ENCODE results near the gene ABCC5.
A peak's percentile ranks its signal among the peaks of the same experiment; 100 is the strongest.
"Not testable (repeated sequence)": the region's sequence is repeated elsewhere in the genome, so short reads cannot be mapped to it uniquely, and the experiment has no call there.

ABCC5 gene

GRCh38 chr3:184017672-184018423 lies at the start of gene ABCC5:
Gene ABCC5 (minus strand): TSS chr3:184017884. CDS start chr3:184014392, 3,492 bp downstream.
- peak; percentile 88 for DNase-seq (ENCODE audit: low spot score)

DNA sequence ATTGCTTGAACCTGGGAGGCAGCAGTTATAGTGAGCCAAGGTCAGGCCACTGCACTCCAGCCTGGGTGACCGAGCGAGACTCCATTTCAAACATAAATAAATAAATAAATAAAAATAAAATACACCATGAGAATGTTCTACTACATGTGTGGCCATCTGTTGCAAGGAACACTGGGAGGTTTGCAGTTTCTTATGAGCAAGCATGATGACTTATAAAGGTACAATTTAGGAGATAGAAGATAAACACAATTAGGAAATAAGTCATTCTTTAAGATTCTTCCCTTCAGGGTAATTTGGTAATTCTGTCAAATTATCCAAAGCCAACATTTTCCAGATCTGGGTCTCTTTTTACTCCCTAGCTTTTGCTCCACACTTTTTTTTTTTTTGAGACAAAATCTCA lies 48.5 kb upstream of the ABCC5 start:
- no peak for DNase-seq (ENCODE audit: low spot score)

- DNase-seq (ENCODE audit: low spot score) = no peak
These were observed 45.0 kb upstream of the ABCC5 start for GRCh38 chr3:184062637-184063036.

DNA sequence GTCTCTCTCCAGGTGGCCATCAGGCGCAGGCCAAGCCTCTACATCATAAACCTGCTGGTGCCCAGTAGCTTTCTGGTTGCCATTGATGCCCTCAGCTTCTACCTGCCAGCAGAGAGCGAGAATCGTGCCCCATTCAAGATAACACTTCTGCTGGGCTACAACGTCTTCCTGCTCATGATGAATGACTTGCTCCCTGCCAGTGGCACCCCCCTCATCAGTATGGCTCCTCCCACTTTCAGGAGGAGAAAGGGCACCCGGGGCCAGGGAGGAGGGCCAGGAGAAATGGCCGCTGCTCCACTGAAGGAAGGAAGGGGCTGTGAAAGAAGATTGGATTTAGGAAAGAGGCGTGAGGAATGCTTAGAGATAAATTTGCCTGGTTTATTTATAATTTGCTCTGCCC lies 41.7 kb upstream of the ABCC5 start:
- DNase-seq (ENCODE audit: low spot score) = no peak

DNA sequence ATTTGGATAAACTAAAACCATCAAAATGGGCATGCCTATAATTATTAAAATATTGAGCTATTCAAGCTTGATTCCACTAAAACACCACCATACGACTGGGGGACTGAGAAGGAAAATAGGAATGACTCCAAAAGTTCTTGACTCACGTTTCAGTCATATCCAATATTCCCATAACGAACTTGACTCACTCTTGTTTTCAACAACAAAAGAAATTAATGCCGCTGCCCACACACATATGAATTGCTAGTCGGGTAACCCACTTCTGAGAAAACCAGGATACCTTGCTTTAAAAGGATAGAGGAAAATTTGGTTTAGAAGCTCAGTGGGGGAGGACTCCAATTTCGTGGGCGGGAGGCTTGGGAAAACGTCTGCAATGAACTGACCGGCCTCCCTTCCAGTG lies 40.3 kb upstream of the ABCC5 start:
- no peak for DNase-seq (ENCODE audit: low spot score)

GRCh38 chr3:184052767-184053166 lies 35.1 kb upstream of the ABCC5 start, which contains the start of gene HTR3C:
Gene HTR3C (plus strand): TSS chr3:184053047. CDS start chr3:184053081, 34 bp downstream.
- no peak for DNase-seq (ENCODE audit: low spot score)

- no peak for DNase-seq (ENCODE audit: low spot score)
These were observed 32.6 kb upstream of the ABCC5 start for GRCh38 chr3:184050217-184050847.

DNA sequence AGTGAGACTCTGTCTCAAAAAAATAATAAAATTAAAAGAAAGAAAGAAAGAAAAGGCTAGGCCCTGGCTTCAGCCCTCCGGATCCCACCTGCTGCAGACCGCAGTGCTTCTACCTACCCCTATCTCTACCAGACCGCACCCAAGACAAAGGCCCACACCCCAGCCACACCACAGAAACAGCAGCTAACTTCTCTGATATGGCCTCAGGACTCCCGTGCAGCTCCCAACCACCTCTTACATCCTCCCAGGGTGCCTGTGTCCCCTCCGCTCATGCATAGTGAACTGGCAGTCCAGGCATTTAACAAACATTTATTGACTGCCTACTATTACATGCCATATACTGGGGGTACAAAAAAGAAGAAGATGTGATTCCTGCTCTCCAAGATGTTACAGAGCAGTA lies 28.3 kb upstream of the ABCC5 start:
- DNase-seq (ENCODE audit: low spot score) = no peak

DNA sequence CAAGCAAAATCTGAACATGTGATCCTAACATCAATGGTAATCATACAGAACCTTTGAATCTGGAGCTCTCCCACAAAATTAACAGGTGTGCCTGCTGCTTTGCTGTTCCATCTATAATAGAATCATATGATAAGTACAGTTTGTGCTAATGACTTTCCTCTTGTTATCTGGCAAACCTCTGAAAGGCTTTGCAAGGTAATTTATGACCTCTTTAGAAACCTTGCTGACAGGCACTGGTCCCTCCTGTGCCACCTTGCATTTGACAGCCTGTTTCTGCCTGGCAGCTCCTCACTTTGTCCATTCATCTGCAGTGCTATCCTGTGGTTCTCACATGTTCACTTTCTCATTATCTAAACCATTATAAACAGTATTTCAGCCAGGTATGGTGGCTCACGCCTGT lies 24.9 kb upstream of the ABCC5 start:
- DNase-seq (ENCODE audit: low spot score) = no peak

DNA sequence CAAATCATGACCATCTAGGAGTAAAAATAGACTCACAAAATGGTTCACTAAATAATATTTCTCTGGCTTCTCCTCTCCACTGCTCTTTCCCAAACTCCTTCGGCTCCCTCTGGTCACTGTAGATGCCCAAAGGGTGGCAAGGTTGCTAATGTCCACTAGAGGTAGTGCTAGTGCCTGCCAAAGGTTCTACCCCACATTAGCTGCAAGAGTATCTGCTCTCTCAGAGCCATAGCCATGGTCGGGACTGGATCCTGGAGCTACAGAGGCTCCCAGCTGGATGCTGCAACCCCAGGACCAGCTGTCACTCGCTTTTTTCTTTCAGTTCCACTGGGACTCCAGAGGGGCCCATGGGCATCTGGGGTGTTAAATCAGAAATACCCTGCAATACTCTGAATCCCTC lies 22.3 kb upstream of the ABCC5 start:
- no peak for DNase-seq (ENCODE audit: low spot score)

- no peak for DNase-seq (ENCODE audit: low spot score)
These were observed 21.7 kb upstream of the ABCC5 start for GRCh38 chr3:184039414-184039813.

DNA sequence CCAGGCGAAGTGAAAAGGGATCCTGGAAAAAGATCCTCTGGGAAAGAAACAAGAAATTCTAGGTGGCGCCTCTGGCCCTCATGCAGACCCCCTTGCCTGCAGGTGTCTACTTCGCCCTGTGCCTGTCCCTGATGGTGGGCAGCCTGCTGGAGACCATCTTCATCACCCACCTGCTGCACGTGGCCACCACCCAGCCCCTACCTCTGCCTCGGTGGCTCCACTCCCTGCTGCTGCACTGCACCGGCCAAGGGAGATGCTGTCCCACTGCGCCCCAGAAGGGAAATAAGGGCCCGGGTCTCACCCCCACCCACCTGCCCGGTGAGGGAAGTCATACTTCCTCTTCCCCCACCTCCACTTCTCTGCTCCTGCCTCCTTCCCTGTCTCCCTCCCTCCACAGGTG lies 20.6 kb upstream of the ABCC5 start:
- not testable (repeated sequence) for DNase-seq (ENCODE audit: low spot score)

- DNase-seq (ENCODE audit: low spot score) = no peak
These were observed 20.1 kb upstream of the ABCC5 start for GRCh38 chr3:184037816-184038215.

DNA sequence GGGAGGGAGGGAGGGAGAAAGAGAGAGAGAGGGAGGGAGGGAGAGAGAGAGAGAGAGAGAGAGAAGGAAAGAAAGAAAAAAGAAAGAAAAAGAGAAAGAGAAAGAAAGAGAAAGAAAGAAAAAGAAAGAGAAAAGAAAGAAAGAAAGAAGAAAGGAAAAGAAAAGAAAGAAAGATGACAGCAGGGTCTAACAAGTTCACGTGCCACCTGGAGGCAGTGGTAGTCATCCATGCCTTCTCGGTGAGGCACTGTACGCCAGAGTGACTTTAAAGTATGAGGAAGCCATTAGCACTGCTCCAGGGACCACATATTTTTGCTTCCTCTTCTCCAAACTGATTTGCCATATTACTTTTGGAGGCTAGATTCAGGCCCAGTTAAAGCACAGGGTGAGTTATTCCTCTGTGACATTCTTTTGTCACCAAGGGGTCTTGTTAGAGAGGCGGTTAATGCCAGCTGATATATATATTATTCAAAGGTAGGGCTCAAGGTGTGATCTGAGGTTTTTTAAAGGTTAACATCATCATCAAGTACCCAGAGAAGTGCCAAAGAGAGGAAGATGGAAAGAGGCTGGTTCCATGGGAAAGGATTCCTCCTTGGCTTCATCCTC lies 13.6 kb upstream of the ABCC5 start, which contains the start of gene HTR3D:
TSS of gene HTR3D (plus strand) at position 556 of the 606 bp plus-strand sequence. CDS start at position 556, 0 bp downstream.
- DNase-seq (ENCODE audit: low spot score) = no peak

GRCh38 chr3:184030536-184030935 lies 12.9 kb upstream of the ABCC5 start:
- DNase-seq (ENCODE audit: low spot score) = no peak

DNA sequence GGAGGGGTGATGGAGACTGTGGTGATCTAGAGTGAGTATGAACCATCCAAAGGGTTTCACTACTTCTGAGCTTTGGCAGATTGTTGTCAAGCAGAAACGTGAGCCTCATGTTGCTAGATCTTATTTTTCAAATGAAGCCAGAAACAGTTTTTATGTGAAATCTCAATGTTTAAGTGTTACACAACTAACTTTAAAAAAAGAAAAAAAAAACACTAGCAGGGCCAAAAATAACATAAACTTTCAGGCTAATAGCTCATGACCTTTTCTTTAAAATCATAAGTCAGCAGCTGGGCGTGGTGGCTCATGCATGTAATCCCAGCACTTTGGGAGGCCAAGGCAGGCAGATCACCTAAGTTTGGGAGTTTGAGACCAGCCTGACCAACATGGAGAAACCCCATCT lies 11.8 kb upstream of the ABCC5 start:
- DNase-seq (ENCODE audit: low spot score) = no peak

- not testable (repeated sequence) for DNase-seq (ENCODE audit: low spot score)
These were observed 10.7 kb upstream of the ABCC5 start for GRCh38 chr3:184028275-184028890.

- not testable (repeated sequence) for DNase-seq (ENCODE audit: low spot score)
These were observed 7.6 kb upstream of the ABCC5 start for GRCh38 chr3:184025256-184025655.

- DNase-seq (ENCODE audit: low spot score) = no peak
These were observed 4.6 kb upstream of the ABCC5 start for GRCh38 chr3:184022323-184022722.

DNA sequence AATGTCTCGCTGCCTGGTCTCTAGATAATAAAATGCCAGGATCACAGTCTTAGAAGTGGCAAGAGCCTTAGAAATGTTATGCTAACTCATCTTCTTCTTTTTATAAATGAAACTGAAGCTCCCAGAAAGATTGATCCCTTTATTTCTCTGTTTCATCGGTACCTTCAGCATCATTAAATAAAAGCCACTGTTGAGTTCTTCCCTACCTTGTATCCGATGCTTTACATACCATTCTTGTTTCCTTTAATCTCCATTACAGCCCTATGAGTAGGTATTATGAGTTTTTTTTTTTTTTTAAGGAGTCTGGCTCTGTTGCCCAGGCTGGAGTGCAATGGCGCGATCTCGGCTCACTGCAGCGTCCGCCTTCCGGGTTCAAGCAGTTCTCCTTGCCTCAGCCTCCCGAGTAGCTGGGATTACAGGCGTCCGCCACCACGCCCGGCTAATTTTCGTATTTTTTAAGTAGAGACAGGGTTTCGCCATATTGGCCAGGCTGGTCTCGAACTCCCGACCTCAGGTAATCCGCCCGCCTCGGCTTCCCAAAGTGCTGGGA lies 815 bp upstream of the ABCC5 start:
- DNase-seq (ENCODE audit: low spot score) = no peak

DNA sequence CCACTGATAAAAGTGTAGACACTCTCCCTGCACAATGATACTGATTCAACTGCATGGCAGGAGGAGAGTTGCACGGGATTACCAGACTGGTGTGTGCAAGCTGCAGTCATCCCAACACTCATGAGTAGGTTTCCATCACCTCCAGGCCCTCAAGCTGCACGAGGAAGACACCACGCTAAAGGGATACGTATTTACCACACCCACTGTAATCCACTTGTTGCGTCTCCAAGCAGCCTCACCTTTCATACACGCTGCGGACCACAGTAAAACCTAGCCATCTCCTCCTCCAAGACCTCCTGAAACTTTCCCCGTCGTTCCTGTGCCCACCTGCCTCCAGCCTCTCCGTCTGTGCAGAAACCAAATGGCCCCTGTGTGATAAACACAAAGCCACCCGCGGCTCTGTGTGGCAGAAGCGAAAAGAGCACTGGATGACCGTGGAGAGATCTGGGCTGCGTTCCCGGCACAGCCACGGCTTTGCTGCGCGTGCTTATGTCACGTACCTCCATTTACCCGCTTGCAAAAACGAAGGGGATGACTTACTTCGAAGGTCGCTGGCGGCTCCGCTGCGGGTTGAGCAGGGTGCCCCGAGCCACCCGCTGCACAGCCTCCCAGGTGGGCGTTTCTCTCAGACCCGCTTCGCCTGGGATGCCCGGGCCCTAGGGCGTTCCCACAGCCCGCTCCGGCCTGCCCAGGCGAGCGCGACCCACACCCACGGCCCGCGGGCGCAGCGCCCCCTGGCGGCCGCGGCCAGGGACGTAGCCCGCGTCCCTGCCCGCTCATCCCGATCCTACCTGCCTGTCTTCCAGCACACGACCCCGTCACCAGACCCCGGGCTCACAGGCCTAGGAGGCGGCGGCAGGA lies 643 bp downstream of the ABCC5 start:
- peak; percentile 35 for DNase-seq (ENCODE audit: low spot score)

All from CD4-positive, alpha-beta T cell treated with Interleukin-15 for 4 hours (primary cell).